GM10248 (cell line): Measurements from ENCODE around the gene FRMD4B.

Experiments used
- CTCF ChIA-PET: fragments of 300-600 bp; sonication (Branson Sonifier 250); formaldehyde crosslinking; extraction: SDS; loops from one replicate; lab custom pipeline; 2021; ENCODE audit warnings: antibody characterized with exemption; lab: Yijun Ruan, JAX
- POLR2A ChIA-PET: fragments of 350-650 bp; sonication (Branson Sonifier 250); formaldehyde crosslinking; extraction: SDS; loops from one replicate; lab custom pipeline; 2020; ENCODE audit warnings: antibody characterized with exemption; lab: Yijun Ruan, JAX
- DNase-seq: peaks from one replicate; pipeline ENCODE4 v3.0.0; 2012; ENCODE audit errors: extremely low spot score
- CTCF ChIP-seq: IDR thresholded peaks from 2 replicates; pipeline ENCODE4 v1.5.1; 2012; ENCODE audit warnings: mild to moderate bottlenecking, low read depth; ENCODE audit errors: extremely low read depth, missing control alignments, control extremely low read depth

Gene FRMD4B

GRCh38 chr3:69385123-69385722 lies 665 bp downstream of the FRMD4B start:
- no peak for DNase-seq
- CTCF ChIA-PET, result interaction anchor here (1.0 to 2.2 kb wide), 5 partner anchors 19 to 224 kb away, joined by 3 to 7 read pairs (median 3); no protein-coding TSS in a partner anchor
- POLR2A ChIA-PET, result no interaction called here
- TF ChIP-seq CTCF, result no peak

- DNase-seq, result no peak
- ChIA-PET POLR2A (no interaction called here), CTCF (interaction anchor here (1.1 to 1.8 kb wide), 2 partner anchors 20 to 26 kb away, joined by 5 read pairs; no protein-coding TSS in a partner anchor)
- TF ChIP-seq CTCF, result no peak
Observed at GRCh38 chr3:69384326-69384725, 1.6 kb downstream of the FRMD4B start.

GRCh38 chr3:69379661-69380060 lies 6.2 kb downstream of the FRMD4B start:
- ChIA-PET CTCF (interaction anchor here (0.8 to 2.4 kb wide), 4 partner anchors 8 to 73 kb away, joined by 3 to 9 read pairs (median 4); no protein-coding TSS in a partner anchor), POLR2A (no interaction called here)
- no peak for DNase-seq
- TF ChIP-seq CTCF, result no peak

GRCh38 chr3:69378112-69378802 lies 7.6 kb downstream of the FRMD4B start:
- no peak for DNase-seq
- no peak for TF ChIP-seq CTCF
- ChIA-PET POLR2A (no interaction called here), CTCF (interaction anchor here (1.2 to 2.5 kb wide), 7 partner anchors 14 to 217 kb away, joined by 3 to 7 read pairs (median 4); no protein-coding TSS in a partner anchor)

- ChIA-PET POLR2A (no interaction called here), CTCF (interaction anchor here (0.7 to 2.5 kb wide), 11 partner anchors 9 to 256 kb away, joined by 3 to 7 read pairs (median 4); partner anchors contain the start of gene FRMD4B)
- no peak for DNase-seq
- TF ChIP-seq CTCF, result no peak
Observed at GRCh38 chr3:69377262-69377661, 8.6 kb downstream of the FRMD4B start.

- no peak for TF ChIP-seq CTCF
- CTCF ChIA-PET, result interaction anchor here (0.7 to 2.5 kb wide), 11 partner anchors 9 to 256 kb away, joined by 3 to 7 read pairs (median 4); partner anchors contain the start of gene FRMD4B
- POLR2A ChIA-PET, result no interaction called here
- DNase-seq, result no peak
Observed at GRCh38 chr3:69376731-69377130, 9.2 kb downstream of the FRMD4B start.
